MM.1S (cell line): ENCODE data around the gene QSER1.

Source experiments
- DNase-seq: peaks from one replicate; pipeline ENCODE4 v3.0.0-alpha.2; 2015
- H2AFZ ChIP-seq: fragments of 300-600 bp; sonication (generic); 2 replicates; pipeline ENCODE4 v1.6.0; 2016; ENCODE audit warnings: antibody characterized with exemption, low read length
- H3F3A ChIP-seq: fragments of 300-600 bp; sonication (generic); 2 replicates; pipeline ENCODE4 v1.6.1; 2016; ENCODE audit warnings: mild to moderate bottlenecking, antibody characterized with exemption, low read length, moderate library complexity, mixed read lengths; ENCODE audit not compliant: insufficient read depth
- H3K27ac ChIP-seq: fragments of 300-600 bp; sonication (generic); 2 replicates; pipeline ENCODE4 v1.5.1; 2016; ENCODE audit warnings: mild to moderate bottlenecking, low read length
- H3K27me3 ChIP-seq: fragments of 300-600 bp; sonication (generic); replicated peaks from 2 replicates; pipeline ENCODE4 v1.6.0; 2016; ENCODE audit warnings: low read length; ENCODE audit not compliant: insufficient read depth
- H3K36me3 ChIP-seq: fragments of 300-600 bp; sonication (generic); replicated peaks from 2 replicates; pipeline ENCODE4 v1.6.1; 2016; ENCODE audit warnings: mild to moderate bottlenecking, low read length, mixed read lengths; ENCODE audit not compliant: insufficient read depth
- H3K4me1 ChIP-seq: fragments of 300-600 bp; sonication (generic); 2 replicates; pipeline ENCODE4 v1.6.1; 2016; ENCODE audit warnings: low read length, mixed read lengths
- H3K4me2 ChIP-seq: fragments of 300-600 bp; sonication (generic); 2 replicates; pipeline ENCODE4 v1.6.0; 2016; ENCODE audit warnings: low read depth, low read length
- H3K4me3 ChIP-seq: fragments of 300-600 bp; sonication (generic); 2 replicates; pipeline ENCODE4 v1.5.1; 2016; ENCODE audit warnings: low read length, mixed read lengths
- H3K79me2 ChIP-seq: fragments of 300-600 bp; sonication (generic); 2 replicates; pipeline ENCODE4 v1.6.1; 2016; ENCODE audit warnings: mixed run types, low read length, mixed read lengths
- H3K9ac ChIP-seq: fragments of 300-600 bp; sonication (generic); 2 replicates; pipeline ENCODE4 v1.6.1; 2016; ENCODE audit warnings: low read length, mixed read lengths
- H3K9me2 ChIP-seq: fragments of 300-600 bp; sonication (generic); replicated peaks from 2 replicates; pipeline ENCODE4 v1.6.1; 2016; ENCODE audit warnings: mild to moderate bottlenecking, low read length, mixed read lengths; ENCODE audit not compliant: insufficient read depth
- H3K9me3 ChIP-seq: fragments of 300-600 bp; sonication (generic); replicated peaks from 2 replicates; pipeline ENCODE4 v1.6.1; 2016; ENCODE audit warnings: mild to moderate bottlenecking, low read length, mixed read lengths; ENCODE audit not compliant: insufficient read depth
- H4K20me1 ChIP-seq: fragments of 300-600 bp; sonication (generic); 2 replicates; pipeline ENCODE4 v1.6.1; 2016; ENCODE audit warnings: mild to moderate bottlenecking, low read length, moderate library complexity, mixed read lengths; ENCODE audit not compliant: insufficient read depth
- EZH2 ChIP-seq: fragments of 300-600 bp; sonication (generic); optimal IDR thresholded peaks from 2 replicates; pipeline ENCODE3; 2017; ENCODE audit warnings: low read depth, mild to moderate bottlenecking, antibody characterized with exemption, low read length, mixed read lengths
- EZH2phosphoT487 ChIP-seq: fragments of 300-600 bp; sonication (generic); IDR thresholded peaks from 2 replicates; pipeline ENCODE4 v1.6.1; 2018; ENCODE audit warnings: antibody characterized with exemption, low read length
- TF ChIP-seq, protein P1 (sequence below): fragments of 300-600 bp; sonication (generic); IDR thresholded peaks from 2 replicates; pipeline ENCODE4 v1.5.1; 2016; ENCODE audit warnings: antibody characterized with exemption, low read length, mixed read lengths

Gene QSER1

DNA sequence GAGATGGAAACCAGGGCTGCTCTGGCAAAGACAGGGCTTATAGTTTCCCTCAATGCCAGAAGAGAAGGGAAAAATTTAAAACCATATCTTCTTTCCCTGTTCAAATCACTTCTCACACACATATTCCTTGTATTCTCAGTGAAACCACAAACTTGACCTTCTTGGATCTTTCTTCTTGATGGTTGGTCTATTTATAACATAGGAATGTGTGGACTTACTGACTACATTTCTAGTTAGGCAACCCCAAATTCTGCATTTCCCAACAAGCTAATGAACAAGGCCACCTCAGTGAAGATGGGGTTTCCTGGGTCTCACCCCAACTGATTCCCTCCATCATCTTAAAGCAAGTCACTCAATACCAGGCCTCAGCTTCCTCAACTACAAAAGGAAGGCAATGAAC lies 3.8 kb upstream of the QSER1 start:
- H3K27me3 ChIP-seq = no peaks in the 10 kb centered on the region
- H3K79me2 ChIP-seq = peaks cover 7% of the 10 kb centered on the region
- H3F3A ChIP-seq = peaks cover 10% of the 10 kb centered on the region
- H3K27ac ChIP-seq = no peak overlapping the region
- no peaks in the 10 kb centered on the region for H4K20me1 ChIP-seq
- no peak overlapping the region for H3K9ac ChIP-seq
- H2AFZ ChIP-seq = no peak overlapping the region
- no peak for DNase-seq
- H3K4me1 ChIP-seq = 0 out of 2 replicates have a peak, but pooled peaks cover 4% of the 10 kb centered on the region
- no peak overlapping the region for H3K4me2 ChIP-seq
- no peak overlapping the region for H3K4me3 ChIP-seq
- H3K9me2 ChIP-seq = no peaks in the 10 kb centered on the region
- no peaks in the 10 kb centered on the region for H3K9me3 ChIP-seq
- no peak for TF ChIP-seq EZH2phosphoT487
- no peak for TF ChIP-seq EZH2
- TF ChIP-seq, protein P1, sequence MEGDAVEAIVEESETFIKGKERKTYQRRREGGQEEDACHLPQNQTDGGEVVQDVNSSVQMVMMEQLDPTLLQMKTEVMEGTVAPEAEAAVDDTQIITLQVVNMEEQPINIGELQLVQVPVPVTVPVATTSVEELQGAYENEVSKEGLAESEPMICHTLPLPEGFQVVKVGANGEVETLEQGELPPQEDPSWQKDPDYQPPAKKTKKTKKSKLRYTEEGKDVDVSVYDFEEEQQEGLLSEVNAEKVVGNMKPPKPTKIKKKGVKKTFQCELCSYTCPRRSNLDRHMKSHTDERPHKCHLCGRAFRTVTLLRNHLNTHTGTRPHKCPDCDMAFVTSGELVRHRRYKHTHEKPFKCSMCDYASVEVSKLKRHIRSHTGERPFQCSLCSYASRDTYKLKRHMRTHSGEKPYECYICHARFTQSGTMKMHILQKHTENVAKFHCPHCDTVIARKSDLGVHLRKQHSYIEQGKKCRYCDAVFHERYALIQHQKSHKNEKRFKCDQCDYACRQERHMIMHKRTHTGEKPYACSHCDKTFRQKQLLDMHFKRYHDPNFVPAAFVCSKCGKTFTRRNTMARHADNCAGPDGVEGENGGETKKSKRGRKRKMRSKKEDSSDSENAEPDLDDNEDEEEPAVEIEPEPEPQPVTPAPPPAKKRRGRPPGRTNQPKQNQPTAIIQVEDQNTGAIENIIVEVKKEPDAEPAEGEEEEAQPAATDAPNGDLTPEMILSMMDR = no peak
- H3K36me3 ChIP-seq = no peaks in the 10 kb centered on the region

DNA sequence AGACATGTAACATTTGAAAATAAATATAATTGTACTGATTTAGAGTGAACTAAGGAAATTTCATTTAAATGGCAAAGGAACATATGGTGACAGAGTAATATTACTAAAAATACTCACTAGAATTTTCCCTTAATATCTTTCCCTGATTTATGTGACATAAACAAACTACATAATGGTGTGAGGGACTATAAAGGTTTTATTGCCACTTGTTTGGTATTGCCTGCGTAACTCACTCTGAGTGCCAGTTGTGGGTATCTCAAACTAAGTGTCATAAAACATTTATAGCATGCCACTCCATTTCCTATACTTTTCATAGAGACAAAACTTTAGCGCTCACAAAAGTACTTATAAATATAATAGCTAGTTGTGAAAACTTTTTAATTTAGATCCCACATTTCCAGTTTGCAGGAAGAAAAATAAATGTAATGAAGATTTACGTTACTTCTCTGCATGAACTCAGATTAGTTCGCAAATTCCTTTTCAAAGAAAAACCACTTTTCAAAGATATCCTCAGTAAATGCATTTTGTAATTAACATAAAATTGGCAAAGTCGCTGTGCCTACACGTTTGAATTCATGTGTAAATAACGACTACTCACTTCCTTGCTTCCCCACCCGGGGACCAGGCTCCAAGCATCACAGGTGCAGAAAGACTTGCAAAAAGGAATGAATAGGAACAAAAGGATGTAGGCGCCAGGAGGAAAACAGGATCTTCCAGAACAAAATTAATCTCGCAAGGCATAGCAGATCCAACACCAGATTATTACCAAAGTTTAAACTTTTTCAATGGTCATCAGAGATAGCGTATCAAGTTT lies 1.6 kb upstream of the QSER1 start:
- H3K4me1 ChIP-seq = 0 out of 2 replicates have a peak, but pooled peaks cover 10% of the 10 kb centered on the region
- no peak overlapping the region for H3K9ac ChIP-seq
- no peaks in the 10 kb centered on the region for H4K20me1 ChIP-seq
- no peak overlapping the region for H3K4me2 ChIP-seq
- no peak overlapping the region for H3K27ac ChIP-seq
- H3K4me3 ChIP-seq = no peak overlapping the region
- peaks cover 28% of the 10 kb centered on the region for H3K79me2 ChIP-seq
- TF ChIP-seq EZH2 = no peak
- no peak for TF ChIP-seq EZH2phosphoT487
- TF ChIP-seq, protein P1 = no peak
- no peak for DNase-seq
- H3K9me2 ChIP-seq = no peaks in the 10 kb centered on the region
- no peak overlapping the region for H2AFZ ChIP-seq
- H3K9me3 ChIP-seq = no peaks in the 10 kb centered on the region
- H3K36me3 ChIP-seq = no peaks in the 10 kb centered on the region
- no peaks in the 10 kb centered on the region for H3K27me3 ChIP-seq
- H3F3A ChIP-seq = peaks cover 10% of the 10 kb centered on the region

DNA sequence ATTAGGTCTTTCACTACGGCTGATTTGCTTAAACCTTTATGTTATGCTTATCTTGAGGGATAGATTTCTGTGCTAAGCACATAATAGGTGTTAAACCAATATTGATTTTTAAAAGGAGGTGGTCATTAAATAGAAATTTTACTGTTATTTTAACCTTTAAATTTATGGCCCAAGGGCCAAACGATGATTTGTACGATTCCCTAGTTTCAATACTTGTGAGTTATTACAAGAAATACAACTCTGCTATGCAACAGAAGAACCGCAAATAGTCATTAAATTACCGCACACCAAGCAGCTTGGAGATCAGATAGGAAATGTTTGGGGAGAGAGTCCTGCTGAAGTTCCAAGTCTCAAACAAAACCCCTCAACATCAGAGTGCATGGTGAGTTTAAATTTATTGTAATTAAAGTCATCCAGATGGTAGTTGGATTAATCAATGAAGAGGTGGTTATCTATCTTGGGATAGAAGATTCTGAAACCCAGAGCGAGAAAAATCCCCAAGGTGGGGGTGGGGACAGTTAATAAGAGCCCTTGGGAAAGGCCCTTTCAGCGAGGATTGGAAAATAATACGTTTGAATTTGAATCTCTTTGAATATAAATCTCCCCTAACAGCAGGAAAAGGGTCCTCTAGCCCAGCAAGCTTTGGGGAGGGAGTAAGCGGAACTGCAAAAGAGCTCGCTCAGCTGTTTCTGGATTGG lies 805 bp upstream of the QSER1 start:
- H2AFZ ChIP-seq = peak overlapping the region; percentile 97
- 0 out of 2 replicates have a peak, but pooled peaks cover 10% of the 10 kb centered on the region for H3K4me1 ChIP-seq
- no peak for DNase-seq
- no peaks in the 10 kb centered on the region for H4K20me1 ChIP-seq
- no peaks in the 10 kb centered on the region for H3K27me3 ChIP-seq
- TF ChIP-seq EZH2 (no peak), EZH2phosphoT487 (no peak)
- TF ChIP-seq, protein P1 = no peak
- H3K79me2 ChIP-seq = peaks cover 36% of the 10 kb centered on the region
- H3K27ac ChIP-seq = peak overlapping the region; percentile 67; the same call in 1 of the 2 replicates
- peak overlapping the region; percentile 88 for H3K4me3 ChIP-seq
- no peaks in the 10 kb centered on the region for H3K9me3 ChIP-seq
- peak overlapping the region; percentile 94 for H3K9ac ChIP-seq
- peak overlapping the region; percentile 83 for H3K4me2 ChIP-seq
- no peaks in the 10 kb centered on the region for H3K36me3 ChIP-seq
- no peaks in the 10 kb centered on the region for H3K9me2 ChIP-seq
- peaks cover 10% of the 10 kb centered on the region for H3F3A ChIP-seq
